Activated CD8-positive, alpha-beta memory T cell treated with anti-CD3 and anti-CD28 coated beads for 36 hours (primary cell): ENCODE data around the gene SPOCK1. TPM values are rescaled to one million over a fixed set of nuclear protein-coding genes. Genes with fewer than 3 reads are reported as not detected.
"Not testable (repeated sequence)": the region's sequence is repeated elsewhere in the genome, so short reads cannot be mapped to it uniquely, and the experiment has no call there.

Source experiments
- CTCF ChIA-PET: fragments of 350-600 bp; sonication (Branson Sonifier 250); formaldehyde crosslinking; loops from one replicate; lab custom pipeline; 2021; ENCODE audit warnings: antibody characterized with exemption; lab: Charles Lee
- POLR2A ChIA-PET: fragments of 350-600 bp; sonication (Branson Sonifier 250); formaldehyde crosslinking; loops from one replicate; lab custom pipeline; 2021; ENCODE audit warnings: antibody characterized with exemption; lab: Charles Lee
- total RNA-seq, 2 experiments: library from RNA; stranded (reverse); gene quantifications; one replicate each; pipeline ENCODE4 v1.2.3, GENCODE V29; 2021

Gene SPOCK1
- total RNA-seq, 2 experiments from 2014 or later, result not detected

- POLR2A ChIA-PET, result no interaction called here
- CTCF ChIA-PET, result no interaction called here
Measured at GRCh38 chr5:136994154-136994553, 505.0 kb downstream of the SPOCK1 start.

- ChIA-PET CTCF (no interaction called here), POLR2A (no interaction called here)
Measured at GRCh38 chr5:136992796-136993489, 506.2 kb downstream of the SPOCK1 start.

DNA sequence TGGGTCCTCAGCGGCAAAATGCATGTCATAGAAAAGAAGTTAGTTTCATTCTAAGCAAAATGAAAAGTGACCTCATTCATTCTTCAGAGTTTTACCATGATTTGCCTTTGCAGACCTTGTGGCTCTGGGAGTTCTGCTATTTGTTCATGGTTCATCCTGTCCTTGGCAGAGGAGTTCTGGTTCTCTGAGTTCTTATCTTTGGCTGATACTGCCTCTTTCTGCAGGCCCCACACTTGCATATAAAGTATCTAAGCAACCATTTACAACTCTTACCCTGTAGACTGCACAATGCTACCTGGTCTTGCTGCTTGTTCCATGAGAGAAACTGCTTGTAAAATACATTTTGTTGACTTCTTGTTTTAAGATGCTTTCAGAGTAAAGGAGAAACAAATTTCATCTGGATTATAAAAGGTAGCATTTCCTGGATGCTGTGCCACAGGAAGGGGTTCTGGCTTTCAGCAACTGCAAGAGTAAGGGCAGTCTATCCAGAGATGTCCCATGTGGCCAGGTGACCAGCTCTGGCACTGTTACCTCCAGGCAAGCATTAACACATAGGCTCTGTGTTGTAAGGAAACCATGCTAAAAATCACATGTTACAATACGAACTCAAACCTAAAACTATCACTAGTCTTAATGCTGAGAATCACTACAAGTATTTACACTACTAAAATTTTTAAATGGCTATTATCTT, 513.2 kb downstream of the SPOCK1 start:
- ChIA-PET CTCF (no interaction called here), POLR2A (no interaction called here)

DNA sequence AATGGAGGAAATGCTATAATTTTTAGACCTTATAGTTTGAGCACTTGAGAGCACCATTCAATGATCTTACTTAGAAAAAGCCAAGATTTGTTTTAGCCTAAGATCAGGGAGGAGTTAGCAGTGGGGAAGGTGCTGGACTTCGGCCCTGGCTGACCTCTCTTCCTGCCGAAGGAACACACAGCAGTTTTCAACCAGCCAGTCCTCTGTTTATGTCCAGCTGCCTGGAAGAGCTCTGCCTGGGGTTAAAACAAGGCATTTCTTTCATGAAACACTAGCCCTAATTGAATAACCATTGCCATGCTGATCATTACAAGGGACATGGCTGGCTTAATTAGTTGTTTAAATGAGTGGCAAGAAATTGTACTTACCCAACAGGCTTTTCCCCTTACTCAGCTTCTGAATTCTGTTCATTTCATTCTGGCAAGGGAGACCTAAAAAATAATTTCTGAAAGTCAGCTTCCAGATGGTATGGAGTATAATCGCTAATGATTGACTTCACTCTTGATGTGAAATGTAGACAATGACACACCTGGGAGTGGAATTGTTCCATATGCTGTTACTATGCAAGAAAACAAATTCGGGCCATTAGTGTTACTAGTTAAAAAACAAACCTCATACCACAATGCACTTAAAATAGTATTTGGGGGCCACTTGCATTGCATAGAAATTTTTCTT, 514.2 kb downstream of the SPOCK1 start:
- POLR2A ChIA-PET, result no interaction called here
- CTCF ChIA-PET, result no interaction called here

GRCh38 chr5:136981936-136982335, 517.2 kb downstream of the SPOCK1 start:
- POLR2A ChIA-PET, result no interaction called here
- CTCF ChIA-PET, result no interaction called here

- CTCF ChIA-PET, result no interaction called here
- POLR2A ChIA-PET, result no interaction called here
Measured at GRCh38 chr5:136979131-136979530, 520.0 kb downstream of the SPOCK1 start.

- ChIA-PET POLR2A (no interaction called here), CTCF (no interaction called here)
Measured at GRCh38 chr5:136963504-136963903, 535.6 kb downstream of the SPOCK1 start.

DNA sequence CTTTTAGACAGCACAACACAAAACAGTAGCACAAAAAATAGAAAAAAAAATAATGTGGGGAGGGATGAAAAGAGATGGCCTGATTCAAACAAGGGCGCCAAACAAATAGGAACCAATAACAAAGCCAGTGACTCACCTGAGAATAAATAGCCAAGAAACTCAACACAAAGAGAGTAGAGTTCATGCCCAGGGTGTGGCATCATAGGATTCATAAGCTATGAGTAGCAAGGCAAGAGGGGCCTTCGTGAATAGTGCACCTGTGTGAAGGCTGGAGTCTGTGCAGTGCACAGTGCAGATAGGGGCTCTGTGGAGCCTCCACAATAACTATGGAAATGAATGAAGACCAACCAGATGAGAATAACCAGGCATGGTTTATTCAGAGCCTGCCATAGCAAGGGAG, 541.7 kb downstream of the SPOCK1 start:
- ChIA-PET POLR2A (no interaction called here), CTCF (no interaction called here)

DNA sequence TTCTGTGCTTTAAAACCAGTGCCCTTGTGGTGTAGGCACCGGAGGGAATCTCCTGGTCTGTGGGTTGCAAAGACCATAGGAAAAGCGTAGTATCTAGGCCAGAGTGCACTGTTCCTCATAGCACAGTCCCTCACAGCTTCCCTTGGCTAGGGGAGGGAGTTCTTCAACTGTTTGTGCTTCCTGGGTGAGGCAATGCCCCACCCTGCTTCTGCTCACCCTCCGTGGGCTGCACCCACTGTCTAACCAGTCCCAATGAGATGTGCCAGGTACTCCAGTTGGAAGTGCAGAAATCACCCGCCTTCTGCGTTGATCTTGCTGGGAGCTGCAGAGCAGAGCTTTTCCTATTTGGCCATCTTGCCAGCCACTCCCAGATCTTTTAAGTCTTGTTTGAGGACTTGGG, 545.0 kb downstream of the SPOCK1 start:
- CTCF ChIA-PET, result not testable (repeated sequence)
- POLR2A ChIA-PET, result interaction anchor here (0.6 kb wide), 1 partner anchor 686 kb away, joined by 4 read pairs; no protein-coding TSS in a partner anchor

- CTCF ChIA-PET, result not testable (repeated sequence)
- POLR2A ChIA-PET, result interaction anchor here (0.6 kb wide), 1 partner anchor 686 kb away, joined by 4 read pairs; no protein-coding TSS in a partner anchor
Measured at GRCh38 chr5:136953346-136954069, 545.6 kb downstream of the SPOCK1 start.

DNA sequence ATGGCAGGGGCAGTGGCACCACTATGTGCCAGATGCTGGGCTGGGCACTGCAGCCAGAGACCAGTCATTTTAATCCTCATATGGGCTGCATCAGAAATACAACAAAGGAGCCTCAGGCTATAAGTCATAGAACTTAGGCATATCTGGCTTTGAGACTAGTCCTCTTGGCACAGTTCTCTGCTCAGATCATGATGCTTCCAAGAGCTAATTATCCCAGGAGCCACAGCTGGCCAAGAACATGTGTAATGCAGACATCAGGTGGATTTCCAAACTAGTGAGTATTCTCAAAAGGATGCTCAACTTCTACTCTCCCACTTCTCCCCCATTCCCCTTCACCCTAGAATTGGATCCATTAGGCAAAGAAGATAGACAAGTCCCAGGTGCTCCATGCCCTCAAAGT, 571.6 kb downstream of the SPOCK1 start:
- ChIA-PET POLR2A (no interaction called here), CTCF (no interaction called here)

GRCh38 chr5:136926073-136926472, 573.1 kb downstream of the SPOCK1 start:
- ChIA-PET POLR2A (no interaction called here), CTCF (no interaction called here)

Other genes starting within 250 kb of the SPOCK1 start
- 1 to 10 TPM; 3.6 to 4.0 TPM for gene KLHL3, start 236.8 kb upstream of the SPOCK1 start, total RNA-seq